ENCODE results near the gene IGSF5.

Gene IGSF5

DNA sequence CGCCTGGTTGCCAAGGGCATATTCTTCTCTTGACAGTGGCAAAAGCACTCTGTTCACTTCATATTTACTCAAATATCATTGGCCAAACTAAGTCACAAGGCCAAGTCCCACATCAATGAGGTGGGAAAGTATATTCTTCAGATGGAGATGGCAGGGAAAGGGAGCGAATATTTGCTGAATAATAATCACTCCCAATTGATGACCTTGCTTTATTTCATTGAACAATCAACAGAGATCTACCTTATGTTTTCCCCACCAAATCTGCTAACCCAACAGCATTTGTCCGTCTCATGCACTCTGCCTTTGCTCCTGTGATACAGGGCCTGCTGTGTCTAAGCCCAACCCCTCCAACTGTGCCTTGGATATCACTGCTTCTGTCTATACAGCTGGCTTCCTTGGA, 77.1 kb downstream of the IGSF5 start:
- H3K4me3 Mint-ChIP-seq: no peak overlapping the region
- H3K27ac Mint-ChIP-seq: no peak overlapping the region
- CTCF ChIA-PET: no interaction called here
- no peaks in the 10 kb centered on the region for H3K27me3 Mint-ChIP-seq
- no peak for DNase-seq
- no peaks in the 10 kb centered on the region for H3K4me1 Mint-ChIP-seq
- H3K36me3 Mint-ChIP-seq: no peaks in the 10 kb centered on the region
- peaks cover 13% of the 10 kb centered on the region for H3K9me3 Mint-ChIP-seq

DNA sequence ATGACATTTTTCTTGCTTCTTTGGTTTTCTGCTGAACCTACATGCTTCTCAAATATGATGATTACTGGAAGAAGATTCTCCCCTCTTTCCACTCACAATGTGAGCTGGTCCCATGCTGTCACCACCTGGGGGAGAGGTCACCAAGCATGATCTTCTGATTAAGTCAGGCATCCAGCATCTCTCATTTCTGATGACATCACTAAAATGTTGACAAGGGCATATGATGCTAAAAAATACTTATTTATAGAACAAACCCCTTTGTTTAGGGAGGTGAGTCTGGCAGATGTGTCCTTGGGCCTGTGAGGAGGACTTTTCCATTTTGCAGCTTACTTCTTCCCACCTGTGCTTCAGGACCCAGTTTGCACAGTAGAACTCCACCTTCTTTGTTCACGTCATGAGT, 80.3 kb downstream of the IGSF5 start:
- no peaks in the 10 kb centered on the region for H3K27me3 Mint-ChIP-seq
- H3K4me1 Mint-ChIP-seq: no peaks in the 10 kb centered on the region
- H3K9me3 Mint-ChIP-seq: peaks cover 11% of the 10 kb centered on the region
- DNase-seq: no peak
- H3K36me3 Mint-ChIP-seq: no peaks in the 10 kb centered on the region
- no peak overlapping the region for H3K4me3 Mint-ChIP-seq
- H3K27ac Mint-ChIP-seq: no peak overlapping the region
- CTCF ChIA-PET: no interaction called here

DNA sequence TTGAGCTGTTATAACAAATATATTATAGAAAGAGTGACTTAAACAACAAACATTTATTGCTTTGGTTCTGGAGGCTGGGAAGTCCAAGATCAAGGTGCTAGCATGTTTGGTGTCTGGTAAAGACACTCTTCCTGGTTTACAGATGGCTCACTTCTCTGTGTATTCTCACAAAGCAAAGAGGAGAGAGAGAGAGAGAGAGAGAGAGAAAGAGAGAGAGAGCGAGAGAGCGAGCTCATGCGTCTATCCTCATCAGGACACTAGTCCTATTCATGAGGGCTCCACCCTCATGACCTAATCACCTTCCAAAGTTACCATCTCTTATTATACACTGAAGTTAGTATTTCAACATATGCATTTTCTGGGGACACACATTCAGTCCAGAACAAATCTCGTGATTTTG, 89.6 kb downstream of the IGSF5 start:
- CTCF ChIA-PET: no interaction called here
- Mint-ChIP-seq H3K9me3 (no peaks in the 10 kb centered on the region), H3K27me3 (no peaks in the 10 kb centered on the region), H3K36me3 (no peaks in the 10 kb centered on the region), H3K4me1 (no peaks in the 10 kb centered on the region), H3K27ac (no peak overlapping the region), H3K4me3 (no peak overlapping the region)
- no peak for DNase-seq

DNA sequence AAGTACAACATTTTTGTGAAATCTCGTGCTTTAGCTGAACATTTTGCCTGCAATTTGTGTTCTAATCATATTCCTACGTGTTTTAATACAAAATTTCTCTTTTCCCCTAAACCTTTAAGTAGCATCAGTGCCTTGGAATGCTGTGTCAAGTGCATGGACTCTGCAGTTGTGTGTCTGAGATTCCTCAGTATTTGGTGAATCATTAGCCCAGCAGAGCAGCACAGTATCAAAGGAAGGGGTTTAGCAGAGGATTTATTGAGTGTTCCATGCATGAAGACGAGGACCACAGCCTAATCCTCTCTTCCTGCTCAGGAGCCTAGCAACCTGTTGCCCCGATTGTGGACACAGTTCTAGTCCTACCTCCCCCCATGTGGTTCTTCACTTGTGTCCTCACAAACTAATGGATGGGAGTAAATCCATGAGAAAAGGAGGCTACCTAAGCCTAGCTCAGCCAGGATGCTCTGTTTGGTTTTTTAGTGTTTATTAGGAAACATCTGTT, 92.9 kb downstream of the IGSF5 start:
- H3K4me3 Mint-ChIP-seq: no peak overlapping the region
- H3K9me3 Mint-ChIP-seq: peaks cover 7% of the 10 kb centered on the region
- no peaks in the 10 kb centered on the region for H3K36me3 Mint-ChIP-seq
- no peak overlapping the region for H3K27ac Mint-ChIP-seq
- no peaks in the 10 kb centered on the region for H3K4me1 Mint-ChIP-seq
- CTCF ChIA-PET: no interaction called here
- no peak for DNase-seq
- no peaks in the 10 kb centered on the region for H3K27me3 Mint-ChIP-seq

DNA sequence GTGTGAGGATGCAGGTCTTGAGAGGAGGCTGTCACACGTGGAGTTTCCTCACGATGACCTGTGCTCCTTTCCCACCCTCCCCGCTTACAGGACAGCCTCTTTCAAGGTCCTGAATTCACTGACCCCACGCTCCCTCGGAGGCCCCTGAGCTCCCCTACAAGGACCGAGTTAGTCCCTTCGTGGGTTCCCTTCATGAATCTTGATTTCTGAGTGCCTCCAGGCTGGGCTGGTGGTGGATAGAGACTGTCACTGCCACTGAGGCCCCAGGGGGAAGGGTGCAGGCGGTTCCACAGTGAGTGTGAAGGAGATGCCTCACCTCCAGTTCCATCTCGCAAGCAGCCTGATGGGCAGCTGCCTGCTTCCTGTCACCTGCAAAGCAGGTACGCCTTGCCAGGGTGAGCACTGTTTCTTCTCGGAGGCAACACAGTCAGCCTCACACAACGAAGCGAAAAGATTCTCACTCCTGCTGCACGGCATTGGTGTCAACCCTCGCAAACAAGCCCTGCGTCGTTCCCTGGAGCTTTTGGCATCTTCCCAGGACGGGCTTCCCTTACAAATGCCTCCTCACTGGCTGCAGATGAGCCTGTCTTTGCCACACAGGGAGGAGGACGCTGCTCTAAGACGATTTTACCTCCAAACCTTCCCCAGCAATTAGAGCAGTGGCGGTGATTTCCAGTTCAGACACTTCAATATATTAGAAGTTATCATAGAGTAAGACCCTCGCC, 95.6 kb downstream of the IGSF5 start:
- Mint-ChIP-seq H3K9me3 (peaks cover 16% of the 10 kb centered on the region), H3K36me3 (no peaks in the 10 kb centered on the region), H3K4me3 (no peak overlapping the region), H3K4me1 (no peaks in the 10 kb centered on the region), H3K27ac (no peak overlapping the region), H3K27me3 (no peaks in the 10 kb centered on the region)
- CTCF ChIA-PET: no interaction called here
- no peak for DNase-seq

DNA sequence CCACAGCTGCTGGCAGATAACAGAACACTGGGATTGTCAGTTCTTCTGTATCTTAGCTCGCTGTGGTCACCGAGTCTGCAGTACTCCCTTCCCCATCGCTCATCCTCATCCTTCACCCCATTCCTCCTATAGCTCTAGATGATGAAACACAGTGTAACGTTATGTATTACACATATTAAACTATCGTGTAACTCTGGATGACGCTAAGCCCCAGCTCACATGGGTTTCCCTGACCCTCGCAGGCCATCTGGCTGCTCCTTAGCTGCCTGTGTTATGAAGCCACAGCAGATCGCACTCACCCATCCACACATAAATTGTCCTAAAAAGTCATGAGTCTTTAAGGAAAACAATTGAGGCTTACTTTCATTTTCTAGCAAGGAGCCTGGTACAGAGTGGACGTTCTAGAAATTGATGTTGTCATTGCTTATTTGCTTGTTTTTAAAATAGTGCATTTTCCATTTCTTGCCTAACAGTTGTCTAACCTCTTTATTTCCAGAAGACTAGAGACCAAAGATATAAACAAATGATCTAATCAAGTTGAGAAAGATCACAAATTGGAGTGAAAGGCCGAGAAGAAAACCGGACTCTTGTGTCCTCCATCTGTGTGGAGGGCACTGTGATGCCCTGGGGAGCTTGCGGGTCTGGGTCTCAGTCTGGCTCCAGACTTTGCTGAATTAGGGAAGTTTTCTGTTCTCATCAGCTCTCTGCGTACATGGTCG, 97.9 kb downstream of the IGSF5 start:
- Mint-ChIP-seq H3K36me3 (no peaks in the 10 kb centered on the region), H3K4me1 (no peaks in the 10 kb centered on the region), H3K9me3 (peaks cover 16% of the 10 kb centered on the region), H3K27ac (no peak overlapping the region), H3K27me3 (no peaks in the 10 kb centered on the region), H3K4me3 (no peak overlapping the region)
- DNase-seq: no peak
- CTCF ChIA-PET: no interaction called here

DNA sequence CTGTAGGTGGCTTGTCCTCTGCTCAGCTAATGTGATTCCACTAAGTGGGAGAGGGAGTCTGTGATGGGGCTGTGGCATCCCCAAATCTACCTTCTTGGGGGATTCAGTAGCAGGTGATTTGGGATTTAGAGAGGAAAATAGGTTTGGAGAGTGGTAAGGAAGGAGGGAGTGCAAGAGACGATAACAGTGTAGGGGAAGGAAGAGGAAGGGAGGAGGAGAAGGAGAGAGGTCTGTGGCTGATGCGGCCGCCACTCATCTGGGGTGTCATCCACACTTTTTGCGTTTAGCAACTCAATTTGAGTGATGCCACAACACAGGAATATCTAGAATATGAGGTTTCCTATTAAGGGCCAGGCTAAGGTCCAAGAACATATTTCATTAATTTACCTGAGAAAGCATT, 98.5 kb downstream of the IGSF5 start:
- Mint-ChIP-seq H3K27ac (no peak overlapping the region), H3K27me3 (no peaks in the 10 kb centered on the region), H3K9me3 (peaks cover 16% of the 10 kb centered on the region), H3K4me1 (no peaks in the 10 kb centered on the region), H3K4me3 (no peak overlapping the region), H3K36me3 (no peaks in the 10 kb centered on the region)
- CTCF ChIA-PET: no interaction called here
- DNase-seq: no peak

DNA sequence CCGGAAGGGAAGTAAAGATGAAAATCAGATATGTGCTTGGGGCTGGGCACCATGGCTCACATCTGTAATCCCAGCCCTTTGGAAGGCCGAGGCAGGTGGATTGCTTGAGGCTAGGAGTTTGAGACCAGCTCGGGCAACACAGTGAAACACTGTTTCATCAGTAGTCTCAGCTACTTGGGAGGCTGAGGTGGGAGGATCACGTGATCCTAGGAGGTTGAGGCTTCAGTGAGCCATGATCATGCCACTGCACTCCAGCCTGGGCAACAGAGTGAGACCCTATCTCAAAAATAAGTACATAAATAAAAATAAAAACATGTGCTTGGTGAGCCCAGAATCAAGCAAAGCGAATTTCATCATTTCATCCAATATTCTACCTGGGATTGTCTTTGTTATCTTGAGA, 98.9 kb downstream of the IGSF5 start:
- H3K27ac Mint-ChIP-seq: no peak overlapping the region
- no peaks in the 10 kb centered on the region for H3K36me3 Mint-ChIP-seq
- DNase-seq: no peak
- no peaks in the 10 kb centered on the region for H3K27me3 Mint-ChIP-seq
- H3K4me1 Mint-ChIP-seq: no peaks in the 10 kb centered on the region
- CTCF ChIA-PET: no interaction called here
- H3K4me3 Mint-ChIP-seq: no peak overlapping the region
- H3K9me3 Mint-ChIP-seq: peaks cover 16% of the 10 kb centered on the region

DNA sequence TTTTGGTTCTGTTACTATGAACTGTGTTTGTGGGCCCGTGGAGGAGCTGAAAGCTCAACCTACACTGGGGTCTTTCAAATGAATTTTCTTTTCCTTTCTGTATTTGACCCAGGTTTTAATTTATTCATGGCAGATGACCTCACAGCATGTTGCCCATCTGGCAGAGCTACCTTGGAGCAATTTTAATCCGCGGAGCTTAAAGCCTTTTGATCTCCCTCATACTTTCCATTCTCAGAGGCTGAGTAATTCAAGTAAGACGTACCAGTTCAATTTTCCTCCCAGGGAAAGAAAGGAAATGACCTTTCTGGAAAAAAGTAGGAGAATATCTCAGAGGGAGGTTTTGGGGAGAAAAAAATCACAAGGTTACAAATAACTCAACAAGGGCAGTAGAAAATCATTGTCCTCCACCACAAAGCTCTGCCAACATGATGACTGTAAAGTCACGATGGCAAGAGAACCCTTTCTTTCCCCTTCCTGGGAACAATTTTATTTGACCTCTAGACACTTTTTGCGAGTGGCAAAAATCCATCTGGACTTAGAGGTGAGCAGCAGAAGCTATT, 100.7 kb downstream of the IGSF5 start:
- no peaks in the 10 kb centered on the region for H3K27me3 Mint-ChIP-seq
- CTCF ChIA-PET: no interaction called here

DNA sequence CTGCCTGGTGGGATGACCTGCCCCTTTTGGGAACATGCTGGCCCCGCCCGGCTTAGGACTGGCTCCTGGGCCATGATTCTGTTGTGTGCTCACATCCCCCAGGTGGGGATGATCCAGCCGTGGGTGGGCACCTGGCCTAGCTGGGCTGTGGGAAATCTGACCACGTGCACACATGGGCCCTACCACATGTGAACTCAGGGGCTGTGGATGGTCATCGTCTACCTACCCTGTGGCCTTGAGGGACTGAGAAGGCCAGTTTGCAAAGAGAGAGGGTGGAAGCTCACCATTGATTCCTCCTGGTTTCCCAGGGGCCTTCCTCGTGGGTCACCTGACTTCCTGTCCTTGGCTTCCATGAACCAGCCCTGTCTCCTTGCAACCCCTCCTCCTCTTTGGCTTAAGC, 102.9 kb downstream of the IGSF5 start:
- CTCF ChIA-PET: no interaction called here
- Mint-ChIP-seq H3K4me3 (no peak overlapping the region), H3K4me1 (no peaks in the 10 kb centered on the region), H3K9me3 (peaks cover 15% of the 10 kb centered on the region), H3K36me3 (no peaks in the 10 kb centered on the region), H3K27me3 (no peaks in the 10 kb centered on the region), H3K27ac (no peak overlapping the region)
- no peak for DNase-seq

More for the DNA sequence above, 100.7 kb downstream of the IGSF5 start:
- Mint-ChIP-seq H3K9me3 (peaks cover 19% of the 10 kb centered on the region), H3K27ac (no peak overlapping the region), H3K4me1 (no peaks in the 10 kb centered on the region), H3K36me3 (no peaks in the 10 kb centered on the region), H3K4me3 (no peak overlapping the region)
- DNase-seq: no peak

DNA sequence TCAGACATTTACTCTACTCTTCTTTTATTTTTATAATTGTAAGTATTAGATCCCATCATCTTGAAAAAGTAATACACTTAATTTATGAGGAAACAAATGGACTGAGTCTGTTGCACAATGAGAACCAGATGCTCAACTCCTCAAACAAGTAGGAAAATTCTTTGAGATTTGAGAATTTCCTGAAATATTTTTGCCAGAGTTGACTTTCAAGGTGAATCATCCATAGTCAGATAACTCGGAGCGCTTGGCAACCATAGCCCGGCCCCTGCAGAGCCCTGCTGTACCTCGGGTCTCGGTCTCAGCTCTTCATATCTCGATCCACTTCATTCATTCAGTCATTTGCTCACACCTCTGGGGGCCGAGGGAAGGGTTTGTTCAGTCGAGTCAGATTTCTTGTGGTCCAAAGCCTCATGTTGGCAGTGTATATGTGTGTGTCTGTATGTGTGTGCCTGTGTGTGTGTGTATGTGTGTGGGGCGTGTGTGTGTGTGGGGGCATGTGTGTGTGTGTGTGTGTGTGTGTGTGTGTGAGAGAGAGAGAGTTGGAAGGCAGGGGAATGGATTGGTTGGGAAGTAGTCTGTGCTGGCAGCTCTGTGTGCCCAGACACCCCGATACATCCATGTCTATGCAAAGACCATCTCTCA, 104.2 kb downstream of the IGSF5 start:
- Mint-ChIP-seq H3K27me3 (no peaks in the 10 kb centered on the region), H3K9me3 (peaks cover 14% of the 10 kb centered on the region)
- no peak for DNase-seq

DNA sequence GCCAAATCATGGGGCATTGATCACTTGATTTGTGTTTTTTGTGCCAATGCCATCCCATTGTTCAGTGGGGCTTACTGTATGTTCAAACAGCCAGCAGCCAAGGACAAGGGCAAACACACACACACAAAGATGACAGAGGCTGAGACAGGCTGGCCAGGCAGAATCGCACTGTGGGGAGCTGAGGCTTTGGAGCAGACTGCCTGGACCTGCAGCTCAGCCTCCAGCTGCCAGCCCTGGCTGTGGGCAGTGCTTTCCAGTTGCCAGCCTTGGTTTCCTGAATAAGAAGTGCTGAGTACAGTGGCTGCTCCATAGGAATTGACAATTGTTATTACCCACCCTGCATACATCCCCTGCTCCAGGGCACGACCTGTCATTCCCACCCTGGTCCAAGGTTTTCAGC, 105.3 kb downstream of the IGSF5 start:
- Mint-ChIP-seq H3K36me3 (no peaks in the 10 kb centered on the region), H3K4me3 (no peak overlapping the region), H3K27ac (no peak overlapping the region), H3K4me1 (no peaks in the 10 kb centered on the region), H3K27me3 (no peaks in the 10 kb centered on the region), H3K9me3 (peaks cover 13% of the 10 kb centered on the region)
- no peak for DNase-seq
- CTCF ChIA-PET: no interaction called here

More for the DNA sequence above, 104.2 kb downstream of the IGSF5 start:
- CTCF ChIA-PET: no interaction called here
- Mint-ChIP-seq H3K4me3 (no peak overlapping the region), H3K27ac (no peak overlapping the region), H3K36me3 (no peaks in the 10 kb centered on the region), H3K4me1 (no peaks in the 10 kb centered on the region)

DNA sequence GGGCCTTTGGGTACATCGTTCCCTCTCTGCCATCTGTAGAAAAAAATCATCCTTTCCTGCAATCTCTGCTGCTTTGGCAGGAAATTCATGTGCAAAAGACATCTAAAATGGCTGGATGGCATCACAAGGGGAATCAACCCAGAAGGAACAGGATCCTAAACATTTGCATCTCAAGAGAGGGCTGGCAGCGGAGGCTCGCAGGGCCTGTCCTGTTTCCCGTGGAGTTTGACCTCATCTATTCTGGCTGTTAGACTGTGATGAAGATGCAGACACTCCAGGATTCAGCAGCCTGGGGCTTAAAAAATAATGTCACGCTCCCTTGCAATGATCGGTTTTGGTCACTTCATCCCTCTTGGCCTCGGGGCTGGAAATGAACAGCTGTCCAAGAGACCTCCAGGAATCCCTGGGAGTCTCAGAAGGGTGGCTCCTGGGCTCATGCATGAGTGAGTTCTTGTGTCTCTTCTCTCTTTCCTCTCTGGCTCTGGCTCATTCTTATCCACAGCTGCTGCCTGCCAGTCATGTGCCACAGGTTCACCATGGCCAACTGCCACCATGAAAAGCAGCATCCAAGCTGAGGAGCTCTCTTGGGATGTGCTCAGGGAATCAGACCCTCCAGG, 106.1 kb downstream of the IGSF5 start:
- CTCF ChIA-PET: interaction anchor here (1.1 kb wide), 1 partner anchor 16 kb away, joined by 3 read pairs; the partner anchor contains the start of gene PCP4
- no peaks in the 10 kb centered on the region for H3K4me1 Mint-ChIP-seq

More for the DNA sequence above, 106.1 kb downstream of the IGSF5 start:
- no peak overlapping the region for H3K27ac Mint-ChIP-seq
- no peak for DNase-seq
- H3K4me3 Mint-ChIP-seq: no peak overlapping the region
- H3K9me3 Mint-ChIP-seq: peaks cover 13% of the 10 kb centered on the region
- H3K36me3 Mint-ChIP-seq: no peaks in the 10 kb centered on the region
- no peaks in the 10 kb centered on the region for H3K27me3 Mint-ChIP-seq

Measured in activated naive CD4-positive, alpha-beta T cell treated with anti-CD3 and anti-CD28 coated beads, Interleukin-2, amount 10 ng/mL, durations not matched to agents 7 days and 5 days (primary cell).